ENCODE results near the gene VWCE.

- TF ChIP-seq POLR2A (IDR thresholded peaks at IDR 0.05) = no peak
- no peak for TF ChIP-seq CTCF (IDR thresholded peaks at IDR 0.05)
Measured at GRCh38 chr11:61338783-61339489, 43.8 kb upstream of the VWCE start.

Measured in upper lobe of left lung (tissue), 4 donors.